GOT3 (cell line): ENCODE measurements around the gene PTRHD1.
"Not testable (repeated sequence)": the region's sequence is repeated elsewhere in the genome, so short reads cannot be mapped to it uniquely, and the experiment has no call there.

ENCODE experiments used
- DNase-seq: peaks from one replicate; lab custom pipeline; 2025; ENCODE audit warnings: mixed read lengths; lab: John Stamatoyannopoulos, UW

The PTRHD1 gene

GRCh38 chr2:24809316-24810007, 16.3 kb upstream of the PTRHD1 start:
- no peak for DNase-seq

GRCh38 chr2:24806661-24807036, 13.5 kb upstream of the PTRHD1 start:
- no peak for DNase-seq

GRCh38 chr2:24805811-24806660, 12.8 kb upstream of the PTRHD1 start:
- DNase-seq = not testable (repeated sequence)

GRCh38 chr2:24800487-24800886, 7.3 kb upstream of the PTRHD1 start:
- not testable (repeated sequence) for DNase-seq

GRCh38 chr2:24797644-24798043, 4.5 kb upstream of the PTRHD1 start:
- DNase-seq = no peak

- DNase-seq = no peak
These were observed 707 bp upstream of the PTRHD1 start for GRCh38 chr2:24793761-24794435.

GRCh38 chr2:24792542-24792873, 683 bp downstream of the PTRHD1 start:
- DNase-seq = no peak

GRCh38 chr2:24791452-24791851, 1.7 kb downstream of the PTRHD1 start:
- no peak for DNase-seq

GRCh38 chr2:24788816-24789215, 4.4 kb downstream of the PTRHD1 start:
- DNase-seq = no peak

GRCh38 chr2:24787532-24787931, 5.7 kb downstream of the PTRHD1 start:
- DNase-seq = no peak

- DNase-seq = no peak
These were observed 7.4 kb downstream of the PTRHD1 start for GRCh38 chr2:24785671-24786321.

GRCh38 chr2:24783641-24784040, 9.6 kb downstream of the PTRHD1 start:
- DNase-seq = no peak

GRCh38 chr2:24779116-24779515, 14.1 kb downstream of the PTRHD1 start:
- no peak for DNase-seq

GRCh38 chr2:24774373-24774772, 18.8 kb downstream of the PTRHD1 start:
- DNase-seq = no peak

- no peak for DNase-seq
These were observed 21.2 kb downstream of the PTRHD1 start for GRCh38 chr2:24771764-24772586.

- no peak for DNase-seq
These were observed 22.1 kb downstream of the PTRHD1 start for GRCh38 chr2:24771061-24771460.

GRCh38 chr2:24768601-24769000, 24.6 kb downstream of the PTRHD1 start:
- no peak for DNase-seq

- no peak for DNase-seq
These were observed 25.2 kb downstream of the PTRHD1 start for GRCh38 chr2:24768013-24768412.

- no peak for DNase-seq
These were observed 26.6 kb downstream of the PTRHD1 start for GRCh38 chr2:24766609-24767008.

- no peak for DNase-seq
These were observed 29.3 kb downstream of the PTRHD1 start for GRCh38 chr2:24763843-24764242.

GRCh38 chr2:24762518-24762917, 30.7 kb downstream of the PTRHD1 start:
- no peak for DNase-seq

GRCh38 chr2:24761866-24762265, 31.3 kb downstream of the PTRHD1 start:
- DNase-seq = no peak
